ENCODE results near the gene IFRD1.
"Not testable (repeated sequence)": the region's sequence is repeated elsewhere in the genome, so short reads cannot be mapped to it uniquely, and the experiment has no call there.

Gene IFRD1

GRCh38 chr7:112442210-112442609 is 8.1 kb upstream of the IFRD1 start:
- no peak for DNase-seq (ENCODE audit: extremely low read depth in 1 of 2, low read depth in 1 of 2)

GRCh38 chr7:112444505-112444904 is 5.8 kb upstream of the IFRD1 start:
- no peak for DNase-seq (ENCODE audit: extremely low read depth in 1 of 2, low read depth in 1 of 2)

- DNase-seq (ENCODE audit: extremely low read depth in 1 of 2, low read depth in 1 of 2), result no peak
These were observed 3.8 kb upstream of the IFRD1 start for GRCh38 chr7:112446431-112446830.

GRCh38 chr7:112447406-112447805 is 2.9 kb upstream of the IFRD1 start:
- no peak for DNase-seq (ENCODE audit: extremely low read depth in 1 of 2, low read depth in 1 of 2)

GRCh38 chr7:112448381-112448780 is 1.9 kb upstream of the IFRD1 start:
- no peak for DNase-seq (ENCODE audit: extremely low read depth in 1 of 2, low read depth in 1 of 2)

GRCh38 chr7:112448891-112449290 is 1.4 kb upstream of the IFRD1 start:
- no peak for DNase-seq (ENCODE audit: extremely low read depth in 1 of 2, low read depth in 1 of 2)

GRCh38 chr7:112449353-112449752 is 907 bp upstream of the IFRD1 start:
- DNase-seq (ENCODE audit: extremely low read depth in 1 of 2, low read depth in 1 of 2), result peak in 1 of 2 donors; percentile 44

- peak; percentile 65 to 84 for DNase-seq (ENCODE audit: extremely low read depth in 1 of 2, low read depth in 1 of 2)
These were observed 824 bp downstream of the IFRD1 start for GRCh38 chr7:112450807-112451761.

- no peak for DNase-seq (ENCODE audit: extremely low read depth in 1 of 2, low read depth in 1 of 2)
These were observed 2.0 kb downstream of the IFRD1 start for GRCh38 chr7:112452102-112452888.

GRCh38 chr7:112453505-112454171 is 3.4 kb downstream of the IFRD1 start:
- no peak for DNase-seq (ENCODE audit: extremely low read depth in 1 of 2, low read depth in 1 of 2)

GRCh38 chr7:112454191-112454590 is 3.9 kb downstream of the IFRD1 start:
- DNase-seq (ENCODE audit: extremely low read depth in 1 of 2, low read depth in 1 of 2), result not testable (repeated sequence)

- DNase-seq (ENCODE audit: extremely low read depth in 1 of 2, low read depth in 1 of 2), result no peak
These were observed 9.4 kb downstream of the IFRD1 start for GRCh38 chr7:112459645-112460044.

- DNase-seq (ENCODE audit: extremely low read depth in 1 of 2, low read depth in 1 of 2), result no peak
These were observed 12.0 kb downstream of the IFRD1 start for GRCh38 chr7:112462236-112462635.

GRCh38 chr7:112467867-112468266 is 17.6 kb downstream of the IFRD1 start:
- DNase-seq (ENCODE audit: extremely low read depth in 1 of 2, low read depth in 1 of 2), result no peak

GRCh38 chr7:112470194-112470593 is 19.9 kb downstream of the IFRD1 start:
- DNase-seq (ENCODE audit: extremely low read depth in 1 of 2, low read depth in 1 of 2), result no peak

GRCh38 chr7:112476390-112477052 is 26.3 kb downstream of the IFRD1 start:
- no peak for DNase-seq (ENCODE audit: extremely low read depth in 1 of 2, low read depth in 1 of 2)

- DNase-seq (ENCODE audit: extremely low read depth in 1 of 2, low read depth in 1 of 2), result no peak
These were observed 31.0 kb downstream of the IFRD1 start for GRCh38 chr7:112481121-112481736.

- no peak for DNase-seq (ENCODE audit: extremely low read depth in 1 of 2, low read depth in 1 of 2)
These were observed 31.8 kb downstream of the IFRD1 start for GRCh38 chr7:112481833-112482670.

- no peak for DNase-seq (ENCODE audit: extremely low read depth in 1 of 2, low read depth in 1 of 2)
These were observed 34.5 kb downstream of the IFRD1 start for GRCh38 chr7:112484671-112485167.
